Sciatic nerve (tissue), 2 donors: ENCODE measurements around the gene FAM193B. TPM values are rescaled to one million over a fixed set of nuclear protein-coding genes. Genes with fewer than 3 reads are reported as not detected.
A peak's percentile ranks its signal among the peaks of the same experiment; 100 is the strongest.
"Not testable (repeated sequence)": the region's sequence is repeated elsewhere in the genome, so short reads cannot be mapped to it uniquely, and the experiment has no call there.

Experiments used
- ATAC-seq: fragments of 200-7000 bp; cut with Tn5 transposase; one replicate; pipeline ENCODE4 v1.9.1; 2020; ENCODE audit warnings: mild to moderate bottlenecking, moderate library complexity
- DNase-seq: peaks from one replicate; pipeline ENCODE4 v3.0.0-alpha.2; 2020; ENCODE audit warnings: low spot score
- intact Hi-C: fragments of 100-400 bp; cut with DNase I; formaldehyde crosslinking; loops from one replicate; pipeline ENCODE4 v1.14.2; 2022
- total RNA-seq: library from RNA; stranded (reverse); fragmentation: NEBNext Ultra II Directional; extraction: Animal tissue kit (Norgen Biotek cat#: 25700); gene quantifications from one replicate; pipeline ENCODE4 v1.2.1, GENCODE V29; 2021
- donor health status: DM: no; HTN: no; CAD: no.
- donor health status: DM: no; HTN: no; CAD: no.

Gene FAM193B
- total RNA-seq, 1 donor from 2014 or later = 113 TPM

- ATAC-seq (no peak), DNase-seq (no peak)
- intact Hi-C loops = no loop called here
These were observed 36.0 kb upstream of the FAM193B start for GRCh38 chr5:177590406-177590805.

GRCh38 chr5:177588413-177588909, 34.1 kb upstream of the FAM193B start:
- ATAC-seq = no peak
- no peak for DNase-seq
- intact Hi-C loops = no loop called here

DNA sequence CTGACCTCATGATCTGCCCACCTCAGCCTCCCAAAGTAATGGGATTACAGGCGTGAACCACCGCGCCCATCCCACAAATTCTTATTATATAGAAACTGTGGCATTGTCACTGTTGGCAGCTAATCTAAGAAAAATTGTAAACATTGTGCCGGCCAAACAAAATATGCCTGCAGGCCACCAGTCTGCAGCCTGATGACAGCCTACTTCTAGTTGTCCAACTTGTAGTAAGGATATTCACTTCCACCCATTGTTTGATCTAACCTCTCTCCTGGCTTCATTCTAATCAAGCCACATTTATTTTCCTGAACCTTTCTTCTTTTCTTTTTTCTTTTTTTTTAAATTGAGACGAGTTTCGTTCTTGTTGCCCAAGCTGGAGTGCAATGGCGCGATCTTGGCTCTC, 24.0 kb upstream of the FAM193B start:
- intact Hi-C loops = no loop called here
- DNase-seq = no peak
- no peak for ATAC-seq

GRCh38 chr5:177576169-177576568, 21.8 kb upstream of the FAM193B start:
- DNase-seq = no peak
- intact Hi-C loops = no loop called here
- no peak for ATAC-seq

GRCh38 chr5:177575488-177575887, 21.1 kb upstream of the FAM193B start:
- DNase-seq (no peak), ATAC-seq (no peak)
- intact Hi-C loops = no loop called here

DNA sequence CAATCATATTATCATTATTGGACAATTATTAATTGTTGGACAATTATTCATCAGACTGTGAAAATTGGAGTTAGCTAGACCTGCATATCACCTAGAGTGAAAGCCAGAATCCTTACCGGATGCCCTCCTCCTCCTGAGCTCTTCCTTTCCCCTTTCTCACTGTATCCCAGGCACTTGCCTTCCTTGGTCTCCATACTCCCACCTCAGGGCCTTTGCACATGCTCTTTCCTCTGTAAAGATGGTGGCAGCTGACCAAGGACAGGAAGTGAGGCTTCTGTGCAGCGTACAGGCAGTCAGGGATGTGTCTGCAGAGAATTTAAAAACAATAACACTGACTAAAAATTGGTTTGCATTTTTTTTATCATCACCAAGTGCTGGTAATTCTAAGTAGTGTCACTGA, 15.5 kb upstream of the FAM193B start:
- ATAC-seq = no peak
- DNase-seq = no peak
- intact Hi-C loops = no loop called here

- ATAC-seq = no peak
- intact Hi-C loops = no loop called here
- DNase-seq = no peak
These were observed 14.0 kb upstream of the FAM193B start for GRCh38 chr5:177568326-177568725.

GRCh38 chr5:177565046-177565445, 10.7 kb upstream of the FAM193B start:
- DNase-seq = no peak
- ATAC-seq = no peak
- intact Hi-C loops = no loop called here

GRCh38 chr5:177559446-177559941, 5.1 kb upstream of the FAM193B start:
- DNase-seq, intact Hi-C loops, ATAC-seq: not testable (repeated sequence)

DNA sequence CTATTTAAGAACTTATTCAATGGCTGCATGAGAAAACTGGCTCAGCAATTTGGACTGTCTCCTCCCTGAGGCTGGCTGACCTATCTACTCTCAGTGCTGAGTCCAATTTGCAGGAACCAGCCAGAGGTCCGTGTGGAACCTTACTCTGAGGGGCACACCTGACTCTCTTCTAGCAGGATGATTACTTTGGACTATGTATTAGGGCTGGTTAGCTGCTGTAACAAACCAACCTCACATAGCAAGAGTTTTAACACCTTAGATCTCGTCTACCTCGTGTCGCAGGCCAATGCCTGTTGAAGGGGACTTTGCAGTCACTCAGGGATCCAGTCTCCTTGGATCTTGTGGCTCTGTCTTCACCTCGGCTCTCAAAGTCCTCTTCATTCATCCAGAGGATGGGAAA, 3.4 kb upstream of the FAM193B start:
- intact Hi-C loops = no loop called here
- ATAC-seq = no peak
- no peak for DNase-seq

DNA sequence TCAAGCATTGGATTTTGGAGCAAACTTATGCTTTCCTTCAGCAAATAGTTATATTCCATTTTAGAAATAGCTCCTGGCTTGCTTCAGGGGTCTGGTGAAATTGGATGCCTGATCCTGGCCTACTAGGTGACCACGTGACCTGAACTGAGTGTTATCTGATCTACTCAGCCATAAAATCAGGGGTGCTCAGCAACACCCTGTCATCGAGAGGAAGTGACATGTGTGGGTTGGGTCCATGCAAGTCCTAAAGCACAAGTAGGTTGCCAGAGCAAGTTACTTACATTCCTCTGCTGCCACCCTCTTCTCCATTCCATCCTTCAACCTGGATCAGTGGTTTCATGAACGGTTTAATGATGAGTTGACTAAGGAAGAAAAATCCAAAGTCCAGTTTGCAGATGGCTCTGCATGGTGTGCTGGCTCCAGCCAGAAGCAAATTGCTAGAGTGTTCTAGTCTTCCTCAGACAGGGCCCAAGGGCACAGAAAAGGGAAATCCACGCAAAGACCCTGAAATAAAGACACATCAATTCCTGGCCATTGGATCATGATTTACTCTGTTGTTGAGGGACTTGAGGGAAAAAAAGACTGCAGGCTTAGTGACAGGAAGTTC, 2.8 kb upstream of the FAM193B start:
- intact Hi-C loops = no loop called here
- DNase-seq (no peak), ATAC-seq (no peak)

- no peak for ATAC-seq
- intact Hi-C loops = no loop called here
These were observed 1.3 kb upstream of the FAM193B start for GRCh38 chr5:177555665-177556064.

DNA sequence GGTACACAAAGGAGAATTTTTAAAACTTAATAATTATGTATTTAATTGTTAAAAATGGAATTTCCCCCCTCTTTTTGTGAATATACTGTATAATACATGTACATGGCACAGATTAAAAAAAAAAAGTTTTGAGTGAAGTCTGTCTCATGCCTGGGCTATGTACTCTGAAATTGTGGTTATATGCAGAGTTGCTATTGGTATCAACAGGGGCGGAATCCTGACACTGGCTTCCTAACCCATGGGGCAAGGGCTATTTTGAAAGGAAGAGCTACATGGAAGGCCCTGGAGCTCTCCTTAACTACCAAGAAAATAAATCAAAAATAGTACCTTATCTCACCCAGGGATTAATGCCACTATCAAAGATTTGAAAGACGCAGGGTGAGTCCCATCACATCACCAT, 865 bp upstream of the FAM193B start:
- ATAC-seq = no peak
- intact Hi-C loops = no loop called here

More at GRCh38 chr5:177555665-177556064, 1.3 kb upstream of the FAM193B start:
- no peak for DNase-seq

GRCh38 chr5:177553671-177554429, 513 bp downstream of the FAM193B start:
- DNase-seq (peak; percentile 80), ATAC-seq (peak; percentile 53)
- intact Hi-C loops = no loop called here

More for the DNA sequence above, 865 bp upstream of the FAM193B start:
- DNase-seq = no peak

- DNase-seq (no peak), ATAC-seq (no peak)
- intact Hi-C loops = no loop called here
These were observed 1.4 kb downstream of the FAM193B start for GRCh38 chr5:177552839-177553455.

DNA sequence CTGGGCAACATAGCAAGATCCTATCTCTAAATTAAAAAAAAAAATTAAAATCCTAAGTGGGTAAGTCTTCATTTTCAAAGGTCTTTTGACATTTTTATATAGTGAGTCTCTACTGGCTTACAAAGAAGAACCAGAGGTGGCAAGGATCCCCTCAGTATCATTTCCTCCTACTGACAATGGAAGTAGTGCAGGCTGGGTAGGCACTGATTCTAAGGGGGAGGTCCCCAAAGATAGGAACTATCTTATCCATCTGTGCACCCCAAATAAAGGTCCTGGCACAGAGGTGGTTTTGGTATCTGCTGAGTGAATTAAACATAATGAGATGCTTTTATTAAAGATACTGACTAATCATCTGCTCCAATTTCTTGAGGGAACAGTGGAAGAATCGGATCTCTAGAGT, 4.2 kb downstream of the FAM193B start:
- DNase-seq (no peak), ATAC-seq (no peak)
- intact Hi-C loops = no loop called here

DNA sequence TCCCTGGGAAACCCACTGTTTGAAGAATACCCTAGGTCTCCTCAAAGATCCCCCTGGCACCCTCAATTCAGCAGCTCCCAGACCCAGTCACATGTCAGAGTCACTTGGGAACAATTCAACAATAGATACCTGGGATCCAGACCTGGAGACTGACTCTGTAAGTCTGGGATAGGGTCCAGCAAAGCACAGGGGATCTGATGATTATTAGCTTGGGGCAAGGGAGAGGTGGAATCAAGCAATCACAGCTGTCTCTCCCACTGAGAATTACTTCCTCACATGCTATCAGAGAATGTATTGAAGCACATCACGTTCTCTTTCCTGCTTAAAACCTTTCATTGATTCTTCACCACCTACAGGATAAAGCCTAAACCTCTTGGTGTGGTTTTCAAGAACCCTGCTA, 5.9 kb downstream of the FAM193B start:
- DNase-seq (no peak), ATAC-seq (no peak)
- intact Hi-C loops = no loop called here

- intact Hi-C loops = no loop called here
These were observed 6.6 kb downstream of the FAM193B start for GRCh38 chr5:177547736-177548135.

GRCh38 chr5:177546258-177546741, 8.1 kb downstream of the FAM193B start:
- ATAC-seq (peak; percentile 92), DNase-seq (no peak)
- intact Hi-C loops = no loop called here

More at GRCh38 chr5:177547736-177548135, 6.6 kb downstream of the FAM193B start:
- ATAC-seq (no peak), DNase-seq (no peak)
